Measurements from ENCODE around the gene STX18. TPM values are rescaled to one million over a fixed set of nuclear protein-coding genes. Genes with fewer than 3 reads are reported as not detected.

The STX18 gene
- total RNA-seq, 1 experiment from 2014 or later: 32.7 TPM

DNA sequence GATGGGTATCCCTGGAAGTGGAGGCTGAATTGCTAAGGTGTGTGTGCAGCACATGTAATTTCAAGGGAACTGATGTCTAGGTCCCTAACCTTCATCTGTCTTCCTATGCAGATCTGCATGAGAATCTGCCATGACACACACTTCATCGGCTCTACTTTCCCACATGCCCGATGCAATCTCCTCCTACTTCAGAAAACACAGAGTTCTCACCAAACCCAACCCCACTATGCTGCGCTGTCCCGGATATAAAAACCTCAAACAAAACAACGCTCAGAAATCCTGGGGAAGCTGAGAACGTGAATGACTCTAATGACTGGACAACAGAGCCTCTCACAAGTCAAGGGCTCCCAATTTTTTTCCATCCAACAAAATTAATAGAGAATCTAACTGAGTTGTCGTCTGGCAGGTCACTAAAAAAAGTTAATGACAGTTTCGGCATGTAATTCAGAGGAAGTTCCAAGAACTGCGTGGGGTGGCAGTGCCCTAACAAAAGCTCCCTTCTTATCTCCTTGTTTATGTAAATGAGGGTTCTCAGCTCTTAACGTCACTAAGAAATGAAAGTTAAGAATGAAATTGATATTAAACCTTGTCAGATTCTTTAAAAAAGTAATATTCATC is 39.0 kb downstream of the STX18 start:
- H3K9me3 Mint-ChIP-seq (ENCODE audit: unreplicated experiment): no peaks in the 10 kb centered on the region
- no peak for DNase-seq (ENCODE audit: unreplicated experiment)
- POLR2A ChIA-PET: interaction anchor here (1.5 kb wide), 1 partner anchor 39 kb away, joined by 5 read pairs; no protein-coding TSS in a partner anchor
- H3K4me3 Mint-ChIP-seq (ENCODE audit: unreplicated experiment): no peak overlapping the region
- intact Hi-C loops (cut with micrococcal nuclease): no loop called here
- BruUV-seq (replicated peaks): no TSS peak
- no peaks in the 10 kb centered on the region for H3K36me3 Mint-ChIP-seq (ENCODE audit: insufficient read depth, unreplicated experiment)
- H3K27me3 Mint-ChIP-seq (ENCODE audit: insufficient read depth, unreplicated experiment): no peaks in the 10 kb centered on the region
- CTCF ChIA-PET: interaction anchor here (0.6 to 2.6 kb wide), 5 partner anchors 8 to 888 kb away, joined by 3 to 8 read pairs (median 4); no protein-coding TSS in a partner anchor
- TF ChIP-seq, protein P1, sequence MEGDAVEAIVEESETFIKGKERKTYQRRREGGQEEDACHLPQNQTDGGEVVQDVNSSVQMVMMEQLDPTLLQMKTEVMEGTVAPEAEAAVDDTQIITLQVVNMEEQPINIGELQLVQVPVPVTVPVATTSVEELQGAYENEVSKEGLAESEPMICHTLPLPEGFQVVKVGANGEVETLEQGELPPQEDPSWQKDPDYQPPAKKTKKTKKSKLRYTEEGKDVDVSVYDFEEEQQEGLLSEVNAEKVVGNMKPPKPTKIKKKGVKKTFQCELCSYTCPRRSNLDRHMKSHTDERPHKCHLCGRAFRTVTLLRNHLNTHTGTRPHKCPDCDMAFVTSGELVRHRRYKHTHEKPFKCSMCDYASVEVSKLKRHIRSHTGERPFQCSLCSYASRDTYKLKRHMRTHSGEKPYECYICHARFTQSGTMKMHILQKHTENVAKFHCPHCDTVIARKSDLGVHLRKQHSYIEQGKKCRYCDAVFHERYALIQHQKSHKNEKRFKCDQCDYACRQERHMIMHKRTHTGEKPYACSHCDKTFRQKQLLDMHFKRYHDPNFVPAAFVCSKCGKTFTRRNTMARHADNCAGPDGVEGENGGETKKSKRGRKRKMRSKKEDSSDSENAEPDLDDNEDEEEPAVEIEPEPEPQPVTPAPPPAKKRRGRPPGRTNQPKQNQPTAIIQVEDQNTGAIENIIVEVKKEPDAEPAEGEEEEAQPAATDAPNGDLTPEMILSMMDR (IDR thresholded peaks at IDR 0.05; ENCODE audit: unreplicated experiment): no peak
- no peak overlapping the region for H3K27ac Mint-ChIP-seq (ENCODE audit: low read depth, unreplicated experiment)
- H3K4me1 Mint-ChIP-seq (ENCODE audit: insufficient read depth, unreplicated experiment): no peaks in the 10 kb centered on the region

DNA sequence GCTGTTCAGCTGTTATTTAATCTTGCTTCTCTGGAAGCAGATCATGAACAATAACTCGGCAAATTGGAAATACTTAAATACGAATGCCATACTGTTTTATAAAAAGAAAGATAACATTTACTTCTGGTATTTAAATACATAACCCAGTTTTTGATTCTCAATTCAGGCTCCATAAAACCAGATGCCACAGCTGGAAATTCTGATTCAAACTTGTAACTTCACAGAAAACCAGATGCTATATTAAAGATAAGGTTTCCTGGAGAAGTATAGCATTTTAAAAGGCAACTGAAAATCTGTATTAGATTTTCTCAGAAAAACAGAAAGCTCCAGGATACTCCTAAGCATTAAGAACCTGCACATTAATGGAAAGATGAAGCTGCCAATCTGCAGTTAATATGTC is 40.2 kb downstream of the STX18 start:
- intact Hi-C loops (cut with micrococcal nuclease): no loop called here
- BruUV-seq (replicated peaks): no TSS peak
- no peaks in the 10 kb centered on the region for H3K36me3 Mint-ChIP-seq (ENCODE audit: insufficient read depth, unreplicated experiment)
- H3K27me3 Mint-ChIP-seq (ENCODE audit: insufficient read depth, unreplicated experiment): no peaks in the 10 kb centered on the region
- H3K9me3 Mint-ChIP-seq (ENCODE audit: unreplicated experiment): no peaks in the 10 kb centered on the region
- ChIA-PET CTCF (interaction anchor here (0.6 to 2.6 kb wide), 5 partner anchors 10 to 218 kb away, joined by 3 to 8 read pairs (median 3); no protein-coding TSS in a partner anchor), POLR2A (interaction anchor here (0.6 kb wide), 1 partner anchor 55 kb away, joined by 3 read pairs; no protein-coding TSS in a partner anchor)
- H3K4me3 Mint-ChIP-seq (ENCODE audit: unreplicated experiment): no peak overlapping the region
- no peak for DNase-seq (ENCODE audit: unreplicated experiment)
- no peaks in the 10 kb centered on the region for H3K4me1 Mint-ChIP-seq (ENCODE audit: insufficient read depth, unreplicated experiment)
- no peak overlapping the region for H3K27ac Mint-ChIP-seq (ENCODE audit: low read depth, unreplicated experiment)
- TF ChIP-seq, protein P1 (IDR thresholded peaks at IDR 0.05; ENCODE audit: unreplicated experiment): no peak

DNA sequence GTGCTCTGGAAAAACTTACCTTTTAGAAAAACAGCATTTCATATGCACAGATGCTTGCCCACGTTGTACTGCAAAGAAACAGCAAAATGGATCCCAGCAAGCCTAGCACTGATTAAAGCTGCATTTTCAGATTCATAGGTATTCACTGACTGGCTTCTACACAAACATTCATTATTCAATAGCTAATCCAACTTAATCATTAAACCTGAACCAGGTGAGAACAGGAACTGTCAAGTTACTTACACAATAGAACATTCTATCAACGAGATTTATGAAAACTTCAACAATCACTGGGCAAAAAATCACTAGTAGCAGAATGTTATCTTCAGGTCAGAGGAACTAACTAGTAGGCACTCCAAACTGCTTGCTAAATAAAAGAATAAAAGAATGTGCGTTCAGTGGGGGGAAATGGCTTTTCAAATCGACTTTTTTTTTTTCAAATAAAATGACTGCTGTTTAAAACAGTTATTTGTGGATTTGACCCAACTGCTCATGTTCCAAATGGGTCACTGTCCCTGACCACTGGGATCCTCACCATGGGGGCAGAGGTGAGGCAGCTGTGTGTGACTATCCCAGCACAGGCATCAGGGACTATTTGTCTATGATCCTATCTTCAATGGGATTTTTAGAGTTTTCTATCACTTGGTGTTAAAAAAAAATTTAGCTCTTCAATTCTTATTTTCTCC is 42.3 kb downstream of the STX18 start:
- CTCF ChIA-PET: no interaction called here

More for the DNA sequence above, 42.3 kb downstream of the STX18 start:
- POLR2A ChIA-PET: interaction anchor here (0.7 to 1.1 kb wide), 2 partner anchors 20 to 244 kb away, joined by 3 to 4 read pairs; no protein-coding TSS in a partner anchor
- TF ChIP-seq, protein P1 (IDR thresholded peaks at IDR 0.05; ENCODE audit: unreplicated experiment): no peak
- intact Hi-C loops (cut with micrococcal nuclease): no loop called here
- Mint-ChIP-seq H3K36me3 (ENCODE audit: insufficient read depth, unreplicated experiment) (no peaks in the 10 kb centered on the region), H3K27me3 (ENCODE audit: insufficient read depth, unreplicated experiment) (no peaks in the 10 kb centered on the region), H3K4me3 (ENCODE audit: unreplicated experiment) (no peak overlapping the region), H3K4me1 (ENCODE audit: insufficient read depth, unreplicated experiment) (no peaks in the 10 kb centered on the region), H3K27ac (ENCODE audit: low read depth, unreplicated experiment) (no peak overlapping the region), H3K9me3 (ENCODE audit: unreplicated experiment) (no peaks in the 10 kb centered on the region)
- no TSS peak for BruUV-seq (replicated peaks)
- no peak for DNase-seq (ENCODE audit: unreplicated experiment)
